Activated CD4-positive, alpha-beta T cell treated with anti-CD3 and anti-CD28 coated beads for 36 hours (primary cell): Measurements from ENCODE around the gene MPZL3. TPM values are rescaled to one million over a fixed set of nuclear protein-coding genes. Genes with fewer than 3 reads are reported as not detected.

Experiments
- ATAC-seq: fragments of 200-7000 bp; cut with Tn5 transposase; one replicate; pipeline ENCODE4 v1.10.0; 2021; ENCODE audit warnings: mild to moderate bottlenecking, moderate library complexity
- CTCF ChIA-PET: fragments of 350-600 bp; sonication (Branson Sonifier 250); formaldehyde crosslinking; loops from one replicate; lab custom pipeline; 2021; ENCODE audit warnings: antibody characterized with exemption; lab: Charles Lee
- POLR2A ChIA-PET: fragments of 350-600 bp; sonication (Branson Sonifier 250); formaldehyde crosslinking; loops from one replicate; lab custom pipeline; 2021; ENCODE audit warnings: antibody characterized with exemption, inconsistent platforms; lab: Charles Lee
- DNase-seq: peaks from one replicate; pipeline ENCODE4 v3.0.0-alpha.2; 2020
- H3K27ac Mint-ChIP-seq: one replicate; pipeline ENCODE4 v1.8.0; 2021; ENCODE audit warnings: mixed read lengths
- H3K27me3 Mint-ChIP-seq: one replicate; pipeline ENCODE4 v1.8.0; 2021; ENCODE audit warnings: mixed read lengths
- H3K36me3 Mint-ChIP-seq: one replicate; pipeline ENCODE4 v1.8.0; 2021; ENCODE audit warnings: low read depth, mixed read lengths
- H3K4me1 Mint-ChIP-seq: one replicate; pipeline ENCODE4 v1.8.0; 2021; ENCODE audit warnings: mixed read lengths
- H3K4me3 Mint-ChIP-seq: one replicate; pipeline ENCODE4 v1.8.0; 2021; ENCODE audit warnings: mild to moderate bottlenecking, moderate library complexity, mixed read lengths
- H3K9me3 Mint-ChIP-seq: one replicate; pipeline ENCODE4 v1.8.0; 2021; ENCODE audit warnings: low read depth, mixed read lengths
- intact Hi-C, 2 experiments: fragments of 100-400 bp; cut with DNase I in 1 of 2; cut with micrococcal nuclease in 1 of 2; formaldehyde crosslinking; loops; one replicate each; pipeline versions ENCODE4 v1.14.2 to v1.15.1; 2022 to 2024; cut with DNase I, micrococcal nuclease
- total RNA-seq, 2 experiments: library from RNA; stranded (reverse); gene quantifications; one replicate each; pipeline ENCODE4 v1.2.3, GENCODE V29; 2021

The MPZL3 gene
- total RNA-seq, 2 experiments from 2014 or later: 45.9 to 53.2 TPM

DNA sequence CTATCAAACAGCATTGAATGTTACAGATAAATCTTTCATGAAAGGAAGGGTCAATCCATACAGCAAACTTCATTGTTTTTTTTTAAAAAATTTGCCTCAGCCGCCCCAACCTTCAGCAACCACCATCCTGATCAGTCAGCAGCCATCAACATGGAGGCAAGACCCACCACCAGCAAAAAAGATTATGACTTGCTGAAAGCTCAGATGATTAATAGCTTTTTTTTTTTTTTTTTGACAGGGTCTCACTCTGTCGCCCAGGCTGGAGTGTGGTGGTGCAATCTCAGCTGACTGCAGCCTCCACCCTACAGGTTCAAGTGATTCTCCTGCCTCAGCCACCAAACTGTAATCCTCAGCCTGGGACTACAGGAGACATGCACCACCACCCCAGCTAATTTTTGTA, 34.4 kb upstream of the MPZL3 start:
- no peak overlapping the region for H3K4me3 Mint-ChIP-seq
- peaks cover 3% of the 10 kb centered on the region for H3K9me3 Mint-ChIP-seq
- ChIA-PET POLR2A (no interaction called here), CTCF (interaction anchor here (0.6 to 3.6 kb wide), 5 partner anchors 9 to 143 kb away, joined by 3 to 14 read pairs (median 5); no protein-coding TSS in a partner anchor)
- intact Hi-C loops: no loop called here
- H3K27ac Mint-ChIP-seq: no peak overlapping the region
- peaks cover 49% of the 10 kb centered on the region for H3K4me1 Mint-ChIP-seq
- DNase-seq: no peak
- no peaks in the 10 kb centered on the region for H3K27me3 Mint-ChIP-seq
- no peak for ATAC-seq
- H3K36me3 Mint-ChIP-seq: no peaks in the 10 kb centered on the region

DNA sequence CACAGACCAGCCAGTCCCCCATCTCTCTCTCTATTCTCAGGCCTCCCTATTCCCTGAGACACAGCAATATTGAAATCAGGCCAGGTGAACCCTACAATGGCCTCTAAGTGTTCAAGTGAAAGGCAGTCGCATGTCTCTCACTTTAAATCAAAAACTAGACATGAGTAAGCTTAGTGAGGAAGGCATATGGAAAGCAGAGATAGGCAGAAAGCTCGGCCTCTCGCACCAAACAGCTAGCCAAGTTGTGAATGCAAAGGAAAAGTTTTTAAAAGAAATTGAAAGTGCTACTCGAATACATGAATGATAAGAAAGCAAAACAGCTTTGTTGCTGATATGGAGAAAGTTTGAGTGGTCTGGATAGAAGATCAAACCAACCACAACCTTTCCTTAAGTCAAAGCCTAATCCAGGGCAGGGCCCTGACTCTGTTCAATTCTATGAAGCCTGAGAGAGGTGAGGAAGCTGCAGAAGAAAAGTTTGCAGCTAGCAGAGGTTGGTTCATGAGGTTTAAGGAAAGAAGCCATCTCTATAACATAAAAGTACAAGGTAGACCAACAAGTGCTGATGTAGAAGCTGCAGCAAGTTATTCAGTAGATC, 31.7 kb upstream of the MPZL3 start:
- peaks cover 52% of the 10 kb centered on the region for H3K4me1 Mint-ChIP-seq
- intact Hi-C loops: no loop called here
- no peak overlapping the region for H3K4me3 Mint-ChIP-seq
- H3K9me3 Mint-ChIP-seq: peaks cover 3% of the 10 kb centered on the region
- ChIA-PET POLR2A (interaction anchor here (0.5 to 1.2 kb wide), 3 partner anchors 67 to 155 kb away, joined by 3 to 7 read pairs (median 4); no protein-coding TSS in a partner anchor), CTCF (interaction anchor here (0.5 to 5.0 kb wide), 17 partner anchors 11 to 145 kb away, joined by 3 to 24 read pairs (median 4); partner anchors contain the start of genes CD3E and MPZL3)
- H3K27ac Mint-ChIP-seq: peak overlapping the region; percentile 69
- DNase-seq: peak; percentile 53
- H3K27me3 Mint-ChIP-seq: no peaks in the 10 kb centered on the region
- H3K36me3 Mint-ChIP-seq: no peaks in the 10 kb centered on the region
- ATAC-seq: peak; percentile 78

DNA sequence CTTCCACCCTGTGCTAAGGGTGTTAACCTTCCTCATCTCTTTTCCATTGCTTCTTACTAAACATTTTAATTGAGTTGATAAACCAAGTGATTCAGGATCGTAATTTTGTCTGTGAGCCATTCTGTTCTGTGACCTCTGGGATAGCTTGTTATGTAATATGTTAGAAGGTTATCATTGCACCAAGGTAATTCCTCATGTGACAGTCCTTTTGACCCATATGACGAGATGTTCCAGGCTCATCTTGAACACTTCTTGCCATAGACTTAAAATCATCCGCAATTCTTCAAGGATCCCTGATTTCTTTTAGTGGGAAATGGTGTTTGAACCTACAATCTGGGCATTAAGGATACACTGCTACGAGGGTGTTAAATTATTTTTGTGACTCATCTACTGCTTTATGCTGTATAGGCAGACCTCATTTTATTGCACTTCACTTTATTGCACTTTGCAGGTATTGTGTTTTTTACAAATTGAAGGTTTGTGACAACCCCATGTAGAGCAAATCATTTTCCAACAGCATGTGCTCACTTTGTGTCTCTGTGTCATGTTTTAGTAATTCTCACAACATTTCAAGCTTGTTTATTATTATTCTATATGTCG, 31.0 kb upstream of the MPZL3 start:
- Mint-ChIP-seq H3K36me3 (no peaks in the 10 kb centered on the region), H3K4me3 (no peak overlapping the region), H3K27ac (peak overlapping the region; percentile 69), H3K4me1 (peaks cover 52% of the 10 kb centered on the region), H3K9me3 (peaks cover 3% of the 10 kb centered on the region), H3K27me3 (no peaks in the 10 kb centered on the region)
- ChIA-PET POLR2A (interaction anchor here (0.5 to 0.9 kb wide), 2 partner anchors 90 to 158 kb away, joined by 7 to 10 read pairs; no protein-coding TSS in a partner anchor), CTCF (interaction anchor here (0.8 to 5.0 kb wide), 13 partner anchors 12 to 145 kb away, joined by 3 to 24 read pairs (median 4); partner anchors contain the start of genes CD3E and MPZL3)
- DNase-seq (no peak), ATAC-seq (no peak)
- intact Hi-C loops: no loop called here

DNA sequence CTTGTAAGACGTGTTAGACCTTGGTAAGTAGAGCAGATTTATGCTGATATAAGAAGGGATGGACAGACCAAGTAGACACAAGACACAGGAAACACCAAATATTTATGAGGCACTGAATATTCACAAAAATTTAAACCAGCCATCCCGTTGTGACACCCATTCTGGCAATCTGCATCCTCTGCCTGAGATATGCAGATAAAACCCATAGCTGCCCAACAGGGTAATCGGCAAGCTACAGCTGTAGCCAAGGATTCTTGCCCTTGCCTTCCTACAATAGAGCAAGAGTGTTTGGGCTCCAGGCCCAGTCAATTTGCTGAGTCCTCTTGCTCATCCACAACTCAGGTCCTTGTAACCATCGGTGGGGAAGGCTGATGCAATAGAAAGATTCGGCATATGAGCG, 30.4 kb upstream of the MPZL3 start:
- Mint-ChIP-seq H3K27me3 (no peaks in the 10 kb centered on the region), H3K4me1 (peaks cover 52% of the 10 kb centered on the region), H3K9me3 (peaks cover 3% of the 10 kb centered on the region), H3K36me3 (no peaks in the 10 kb centered on the region), H3K27ac (no peak overlapping the region), H3K4me3 (no peak overlapping the region)
- intact Hi-C loops: no loop called here
- POLR2A ChIA-PET: no interaction called here
- ATAC-seq (no peak), DNase-seq (no peak)
- CTCF ChIA-PET: interaction anchor here (0.9 to 5.0 kb wide), 8 partner anchors 13 to 110 kb away, joined by 3 to 24 read pairs (median 4); partner anchors contain the start of genes CD3E and MPZL3

DNA sequence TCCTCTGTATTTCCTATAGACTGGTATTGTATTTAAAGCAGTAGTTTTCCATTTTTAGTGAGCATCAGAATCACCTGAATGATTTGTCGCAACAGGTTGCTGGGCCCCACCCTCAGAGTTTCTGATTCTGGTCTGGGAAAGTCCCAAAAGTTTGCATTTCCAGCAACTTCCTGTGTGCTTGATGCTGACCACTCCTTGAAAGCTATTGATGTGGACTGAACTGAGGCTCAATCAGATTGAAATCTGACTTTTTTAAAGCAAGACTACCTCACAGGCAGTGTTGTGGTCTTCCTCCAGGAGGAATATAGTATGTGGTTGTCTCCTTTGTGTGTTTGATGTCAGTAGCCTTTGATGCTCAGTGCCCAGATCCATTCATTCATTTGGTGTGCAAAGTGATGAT, 29.1 kb upstream of the MPZL3 start:
- DNase-seq (peak; percentile 42), ATAC-seq (peak; percentile 16)
- POLR2A ChIA-PET: interaction anchor here (0.7 kb wide), 1 partner anchor 21 kb away, joined by 4 read pairs; no protein-coding TSS in a partner anchor
- intact Hi-C loops: no loop called here
- Mint-ChIP-seq H3K9me3 (peaks cover 3% of the 10 kb centered on the region), H3K27ac (peak overlapping the region; percentile 16), H3K27me3 (no peaks in the 10 kb centered on the region), H3K4me1 (peaks cover 55% of the 10 kb centered on the region), H3K4me3 (no peak overlapping the region), H3K36me3 (no peaks in the 10 kb centered on the region)
- CTCF ChIA-PET: interaction anchor here (0.6 to 5.0 kb wide), 6 partner anchors 14 to 256 kb away, joined by 3 to 24 read pairs (median 8); partner anchors contain the start of gene MPZL2

DNA sequence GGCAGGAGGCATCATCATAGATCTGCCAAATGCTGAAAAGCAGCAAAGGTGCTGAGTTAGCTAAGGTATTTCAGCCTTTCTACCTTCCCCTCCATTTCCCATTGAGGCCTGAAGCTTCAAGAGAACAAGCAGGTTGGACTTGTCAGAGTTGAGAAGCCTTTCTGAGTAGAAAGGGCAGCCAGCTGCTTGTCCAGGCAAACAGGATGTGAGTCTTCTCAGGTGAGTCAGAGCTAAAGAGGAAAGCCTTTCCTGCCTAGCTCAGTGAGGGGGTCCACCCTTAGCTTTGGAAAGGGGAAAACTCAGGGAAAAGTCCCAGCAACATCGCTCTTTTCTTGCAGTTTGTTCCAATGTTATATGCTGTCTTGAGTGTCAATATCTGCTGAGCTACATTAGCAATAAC, 25.1 kb upstream of the MPZL3 start:
- Mint-ChIP-seq H3K27ac (peak overlapping the region; percentile 20), H3K27me3 (no peaks in the 10 kb centered on the region), H3K36me3 (no peaks in the 10 kb centered on the region), H3K4me1 (peaks cover 51% of the 10 kb centered on the region), H3K4me3 (no peak overlapping the region), H3K9me3 (peaks cover 3% of the 10 kb centered on the region)
- intact Hi-C loops: no loop called here
- POLR2A ChIA-PET: interaction anchor here (0.7 kb wide), 1 partner anchor 104 kb away, joined by 4 read pairs; no protein-coding TSS in a partner anchor
- CTCF ChIA-PET: interaction anchor here (0.6 to 2.3 kb wide), 18 partner anchors 11 to 381 kb away, joined by 3 to 13 read pairs (median 3); partner anchors contain the start of genes JAML and MPZL2
- ATAC-seq (peak; percentile 72), DNase-seq (peak; percentile 27)

DNA sequence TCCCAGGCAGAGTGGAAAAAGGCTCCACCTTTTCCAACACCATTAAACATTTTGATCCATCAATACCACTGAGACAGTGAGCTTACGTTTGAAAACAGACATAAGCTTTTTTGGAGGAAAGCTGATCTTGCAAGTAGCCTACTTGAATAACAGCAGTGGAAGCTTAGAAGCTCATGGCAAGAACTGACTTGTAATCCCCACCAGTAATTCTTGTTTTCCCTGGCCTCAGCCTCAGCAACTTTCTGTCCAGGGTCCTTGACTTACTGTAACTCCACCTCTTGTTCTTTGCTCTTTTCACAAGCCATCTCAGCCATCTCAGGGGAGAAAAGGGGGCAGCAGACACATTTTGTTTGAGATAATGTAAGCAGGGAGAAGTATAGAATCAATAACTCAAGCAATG, 24.3 kb upstream of the MPZL3 start:
- Mint-ChIP-seq H3K27me3 (no peaks in the 10 kb centered on the region), H3K9me3 (peaks cover under 1% of the 10 kb centered on the region), H3K27ac (peak overlapping the region; percentile 38), H3K36me3 (no peaks in the 10 kb centered on the region), H3K4me3 (no peak overlapping the region), H3K4me1 (peaks cover 44% of the 10 kb centered on the region)
- no peak for DNase-seq
- no peak for ATAC-seq
- ChIA-PET POLR2A (interaction anchor here (0.6 to 0.7 kb wide), 2 partner anchors 92 to 668 kb away, joined by 3 to 4 read pairs; no protein-coding TSS in a partner anchor), CTCF (interaction anchor here (0.6 to 2.3 kb wide), 12 partner anchors 10 to 481 kb away, joined by 3 to 13 read pairs (median 4); partner anchors contain the start of gene MPZL2)
- intact Hi-C loops: no loop called here

DNA sequence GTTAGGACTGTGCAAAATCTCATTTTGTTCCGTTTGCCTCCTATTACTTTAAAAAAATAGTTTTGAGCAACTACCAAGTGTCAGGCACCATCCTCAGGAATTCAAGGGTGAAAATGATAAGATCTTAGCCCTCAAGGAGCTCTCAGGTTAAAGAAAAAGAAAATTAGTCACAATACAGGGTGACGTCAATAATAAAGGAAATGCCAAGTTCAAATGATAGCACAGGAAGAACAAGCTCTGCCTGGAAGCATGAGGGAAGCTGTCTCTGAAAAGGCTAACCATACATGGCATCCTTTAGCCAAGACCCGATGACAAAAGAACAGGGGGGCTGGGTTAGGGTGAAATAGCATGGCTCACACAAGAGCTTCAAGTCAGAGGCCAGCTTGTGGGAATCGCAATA, 23.0 kb upstream of the MPZL3 start:
- peak overlapping the region; percentile 35 for H3K27ac Mint-ChIP-seq
- no peaks in the 10 kb centered on the region for H3K27me3 Mint-ChIP-seq
- CTCF ChIA-PET: interaction anchor here (0.7 to 1.9 kb wide), 6 partner anchors 13 to 104 kb away, joined by 3 to 8 read pairs (median 4); no protein-coding TSS in a partner anchor
- ATAC-seq: peak; percentile 39
- H3K9me3 Mint-ChIP-seq: no peaks in the 10 kb centered on the region
- intact Hi-C loops: no loop called here
- H3K36me3 Mint-ChIP-seq: no peaks in the 10 kb centered on the region
- H3K4me3 Mint-ChIP-seq: no peak overlapping the region
- no peak for DNase-seq
- POLR2A ChIA-PET: interaction anchor here (0.6 to 1.0 kb wide), 2 partner anchors 11 to 88 kb away, joined by 3 to 4 read pairs; no protein-coding TSS in a partner anchor
- peaks cover 37% of the 10 kb centered on the region for H3K4me1 Mint-ChIP-seq

DNA sequence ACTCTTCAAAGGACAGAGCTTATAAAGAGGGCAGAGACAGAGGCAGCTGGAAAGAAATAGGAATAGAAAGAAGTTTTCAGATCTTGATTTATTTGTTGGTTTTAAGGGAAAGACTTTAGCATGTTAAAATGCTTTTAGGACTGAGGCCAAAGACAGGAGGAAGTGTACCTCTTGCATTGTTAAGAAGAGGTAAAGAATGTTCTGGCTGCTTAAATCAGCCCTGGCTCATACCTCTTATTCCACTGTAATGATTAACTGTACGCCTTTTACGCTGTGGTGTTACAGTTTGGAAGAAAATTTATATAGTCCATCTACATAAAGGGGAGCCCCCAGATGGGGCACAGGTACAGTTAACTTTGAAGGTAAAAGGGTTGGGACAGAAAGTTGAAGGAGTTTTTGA, 22.0 kb upstream of the MPZL3 start:
- Mint-ChIP-seq H3K4me1 (peaks cover 37% of the 10 kb centered on the region), H3K27ac (no peak overlapping the region), H3K4me3 (no peak overlapping the region), H3K9me3 (no peaks in the 10 kb centered on the region), H3K36me3 (no peaks in the 10 kb centered on the region), H3K27me3 (no peaks in the 10 kb centered on the region)
- POLR2A ChIA-PET: no interaction called here
- DNase-seq (no peak), ATAC-seq (no peak)
- CTCF ChIA-PET: interaction anchor here (0.7 to 1.3 kb wide), 3 partner anchors 21 to 716 kb away, joined by 3 to 5 read pairs (median 3); no protein-coding TSS in a partner anchor
- intact Hi-C loops: no loop called here

DNA sequence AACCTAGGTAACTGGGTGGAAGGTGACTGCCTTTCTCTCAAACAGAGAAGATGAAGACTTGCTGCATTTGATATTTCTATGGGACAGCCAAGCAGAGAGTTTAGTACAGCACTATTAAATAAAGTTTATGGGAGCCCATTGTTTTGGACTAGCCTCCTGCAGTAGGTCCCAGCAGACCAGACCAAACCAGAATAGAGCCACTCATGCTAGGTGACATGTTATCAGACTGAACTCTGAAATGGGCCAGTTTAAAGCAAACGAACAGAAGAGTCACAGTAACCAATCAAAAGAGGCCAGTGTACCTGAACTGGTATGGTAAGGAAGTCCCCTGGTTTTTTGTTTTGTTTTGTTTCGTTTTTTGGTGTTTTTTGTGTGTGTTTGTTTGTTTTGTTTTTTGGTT, 19.8 kb upstream of the MPZL3 start:
- peaks cover 31% of the 10 kb centered on the region for H3K4me1 Mint-ChIP-seq
- no peak overlapping the region for H3K4me3 Mint-ChIP-seq
- intact Hi-C loops: no loop called here
- ChIA-PET POLR2A (no interaction called here), CTCF (no interaction called here)
- ATAC-seq (no peak), DNase-seq (no peak)
- H3K27ac Mint-ChIP-seq: no peak overlapping the region
- H3K27me3 Mint-ChIP-seq: no peaks in the 10 kb centered on the region
- H3K9me3 Mint-ChIP-seq: no peaks in the 10 kb centered on the region
- H3K36me3 Mint-ChIP-seq: no peaks in the 10 kb centered on the region

DNA sequence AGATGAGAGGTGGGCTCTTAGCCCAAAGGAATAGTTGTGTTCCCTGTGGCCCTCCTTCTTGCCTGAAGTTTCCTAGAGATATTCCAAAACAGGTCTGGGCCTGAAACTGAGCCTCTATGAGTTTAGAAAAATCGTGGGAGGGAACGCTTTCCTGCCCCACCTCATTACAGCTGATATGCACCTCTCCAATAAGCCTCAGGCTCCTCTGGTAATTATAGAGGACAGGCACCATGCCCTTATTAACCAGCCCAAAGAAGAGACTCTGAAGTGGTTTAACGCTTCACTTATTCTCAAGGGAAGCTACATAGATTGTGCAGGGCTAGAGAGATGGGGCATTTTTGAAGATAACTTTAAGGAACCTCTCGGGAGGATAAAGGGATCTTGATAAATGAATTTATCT, 15.3 kb upstream of the MPZL3 start:
- H3K4me3 Mint-ChIP-seq: no peak overlapping the region
- ChIA-PET POLR2A (no interaction called here), CTCF (interaction anchor here (0.7 to 3.2 kb wide), 4 partner anchors 9 to 44 kb away, joined by 3 to 13 read pairs (median 4); no protein-coding TSS in a partner anchor)
- peaks cover 8% of the 10 kb centered on the region for H3K36me3 Mint-ChIP-seq
- peaks cover 32% of the 10 kb centered on the region for H3K4me1 Mint-ChIP-seq
- H3K27me3 Mint-ChIP-seq: no peaks in the 10 kb centered on the region
- H3K9me3 Mint-ChIP-seq: no peaks in the 10 kb centered on the region
- intact Hi-C loops: no loop called here
- no peak for DNase-seq
- no peak for ATAC-seq
- no peak overlapping the region for H3K27ac Mint-ChIP-seq
